Spinal cord (tissue), 10 donors: Measurements from ENCODE around the gene HMGB2. TPM values are rescaled to one million over a fixed set of nuclear protein-coding genes. Genes with fewer than 3 reads are reported as not detected.
A peak's percentile ranks its signal among the peaks of the same experiment; 100 is the strongest.

ENCODE experiments used
- DNase-seq, 6 donors: peaks; one replicate each; pipeline versions ENCODE4 v3.0.0 to v3.0.0-alpha.2; 2013 to 2015; ENCODE audit warnings: low spot score in 6 of 6, low read depth in 4 of 6
- H3K27ac ChIP-seq: one replicate; pipeline ENCODE4 v1.5.1; 2013; ENCODE audit warnings: low read depth, low read length, control low read depth
- H3K27me3 ChIP-seq: one replicate; pipeline ENCODE4 v1.6.1; 2013; ENCODE audit warnings: low read length; ENCODE audit not compliant: control insufficient read depth, insufficient read depth
- H3K36me3 ChIP-seq: one replicate; pipeline ENCODE4 v1.6.1; 2013; ENCODE audit warnings: low read length; ENCODE audit not compliant: control insufficient read depth, insufficient read depth
- H3K4me1 ChIP-seq: one replicate; pipeline ENCODE4 v1.6.1; 2013; ENCODE audit warnings: low read length; ENCODE audit not compliant: control insufficient read depth, insufficient read depth
- H3K4me3 ChIP-seq: one replicate; pipeline ENCODE4 v1.5.1; 2013; ENCODE audit warnings: low read depth, low read length, control low read depth
- H3K9me3 ChIP-seq: one replicate; pipeline ENCODE4 v1.6.1; 2013; ENCODE audit warnings: low read length; ENCODE audit not compliant: control insufficient read depth, insufficient read depth
- WGBS: methylation state at CpG from one replicate; pipeline ENCODE4 v1.1.5; 2013; ENCODE audit warnings: missing lambda C conversion rate; ENCODE audit not compliant: insufficient coverage; 5-methylcytosine and 5-hydroxymethylcytosine counted together
- polyA plus RNA-seq, 2 donors: library from polyadenylated mRNA; unstranded; fragments of 120-200 nt; gene quantifications; one replicate each; pipeline ENCODE4 v1.2.1, GENCODE V29; 2013; ENCODE audit not compliant: insufficient read length in 2 of 2
- total RNA-seq, 2 donors: library from RNA; depleted of rRNA in 1 of 2; stranded (reverse); fragments of 120-200 nt in 1 of 2; fragments of >200 nt in 1 of 2; gene quantifications; one replicate each; pipeline versions ENCODE4 v1.2.3 to v1.2.4, GENCODE V29; 2013 to 2014
- donor health status: healthy.

HMGB2 gene
- total and polyA plus RNA-seq, 4 donors = 52.3 to 132 (median 113) TPM

- H3K27me3 ChIP-seq = no peaks in the 10 kb centered on the region
- DNase-seq = no peak
- no peaks in the 10 kb centered on the region for H3K4me1 ChIP-seq
- H3K36me3 ChIP-seq = no peaks in the 10 kb centered on the region
- 75% methylated on average over 2 of the region's 3 CpGs for WGBS
- H3K27ac ChIP-seq = no peak overlapping the region
- H3K4me3 ChIP-seq = no peak overlapping the region
- H3K9me3 ChIP-seq = peaks cover 1% of the 10 kb centered on the region
Measured at GRCh38 chr4:173343832-173344397, 9.8 kb upstream of the HMGB2 start.

DNA sequence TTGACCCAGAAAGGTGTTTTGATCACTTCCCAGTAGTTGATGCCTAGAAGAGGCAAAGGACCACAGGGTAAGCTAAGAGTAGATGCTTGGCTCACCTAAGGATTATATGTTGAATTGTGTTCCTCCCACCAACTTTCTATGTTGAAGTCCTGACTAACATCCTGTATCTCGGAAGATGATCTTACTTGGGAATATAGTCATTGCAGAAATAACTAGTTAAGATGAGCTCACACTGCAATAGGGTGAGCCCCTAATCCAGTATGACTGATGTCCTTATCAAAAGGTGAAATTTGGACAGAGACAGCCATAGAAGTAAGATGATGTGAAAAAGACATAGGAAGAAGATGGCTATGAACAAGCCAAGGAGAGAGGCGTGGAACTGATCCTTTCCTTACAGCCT is 3.3 kb upstream of the HMGB2 start:
- H3K27ac ChIP-seq = no peak overlapping the region
- H3K4me3 ChIP-seq = no peak overlapping the region
- H3K4me1 ChIP-seq = peaks cover 4% of the 10 kb centered on the region
- DNase-seq = no peak
- H3K27me3 ChIP-seq = no peaks in the 10 kb centered on the region
- H3K36me3 ChIP-seq = no peaks in the 10 kb centered on the region
- WGBS = no CpG with 5 or more reads among the region's 2 CpGs
- H3K9me3 ChIP-seq = no peaks in the 10 kb centered on the region

GRCh38 chr4:173334891-173335752 is 964 bp upstream of the HMGB2 start:
- peak; percentile 24 to 89 (median 52) for DNase-seq
- H3K4me1 ChIP-seq = peaks cover 4% of the 10 kb centered on the region
- no peaks in the 10 kb centered on the region for H3K27me3 ChIP-seq
- peak overlapping the region; percentile 98 for H3K27ac ChIP-seq
- H3K9me3 ChIP-seq = no peaks in the 10 kb centered on the region
- H3K36me3 ChIP-seq = no peaks in the 10 kb centered on the region
- H3K4me3 ChIP-seq = peak overlapping the region; percentile 100
- under 1% methylated on average over 33 of the region's 52 CpGs for WGBS

DNA sequence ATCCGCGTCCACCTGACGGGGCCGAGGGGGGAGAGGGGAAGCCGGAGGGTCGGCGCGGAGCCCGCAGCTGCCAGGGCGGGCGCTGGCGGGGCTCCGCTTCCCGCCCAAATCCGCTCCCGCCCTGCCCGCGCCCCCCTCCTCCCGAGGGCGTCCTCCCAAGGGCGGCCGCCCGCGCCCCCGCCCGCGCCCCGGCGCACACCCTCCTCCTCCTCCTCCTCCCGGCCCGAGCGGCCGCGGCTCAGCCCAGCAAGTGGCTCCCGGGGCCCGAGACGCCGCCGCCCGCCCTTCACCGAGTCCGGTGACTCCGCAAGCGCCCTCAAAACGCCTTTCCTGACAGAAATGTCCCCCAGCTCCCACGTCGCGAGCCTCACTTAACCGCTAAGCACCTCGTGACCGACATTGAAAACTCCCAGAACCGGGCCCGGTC is 487 bp downstream of the HMGB2 start:
- H3K36me3 ChIP-seq = peaks cover 3% of the 10 kb centered on the region
- H3K4me3 ChIP-seq = peak overlapping the region; percentile 100
- no peaks in the 10 kb centered on the region for H3K27me3 ChIP-seq
- peak in 4 of 6 donors; percentile 8 to 78 (median 28) for DNase-seq
- H3K27ac ChIP-seq = peak overlapping the region; percentile 100
- H3K9me3 ChIP-seq = no peaks in the 10 kb centered on the region
- WGBS = under 1% methylated on average over 52 of the region's 53 CpGs
- peaks cover 4% of the 10 kb centered on the region for H3K4me1 ChIP-seq

- H3K36me3 ChIP-seq = peaks cover 6% of the 10 kb centered on the region
- no peaks in the 10 kb centered on the region for H3K9me3 ChIP-seq
- peak overlapping the region; percentile 100 for H3K27ac ChIP-seq
- 3% methylated on average over 15 of the region's 21 CpGs for WGBS
- H3K4me1 ChIP-seq = peaks cover 4% of the 10 kb centered on the region
- peak overlapping the region; percentile 100 for H3K4me3 ChIP-seq
- no peaks in the 10 kb centered on the region for H3K27me3 ChIP-seq
- peak in 2 of 6 donors; percentile 6 for DNase-seq
Measured at GRCh38 chr4:173332963-173333657, 1.0 kb downstream of the HMGB2 start.

GRCh38 chr4:173332021-173332487 is 2.1 kb downstream of the HMGB2 start:
- H3K4me1 ChIP-seq = peaks cover 4% of the 10 kb centered on the region
- no peak for DNase-seq
- H3K9me3 ChIP-seq = no peaks in the 10 kb centered on the region
- H3K4me3 ChIP-seq = peak overlapping the region; percentile 100
- H3K27ac ChIP-seq = no peak overlapping the region
- H3K36me3 ChIP-seq = peaks cover 6% of the 10 kb centered on the region
- WGBS = 82% methylated on average over 6 of the region's 6 CpGs
- H3K27me3 ChIP-seq = no peaks in the 10 kb centered on the region

GRCh38 chr4:173330590-173330989 is 3.6 kb downstream of the HMGB2 start:
- H3K27me3 ChIP-seq = no peaks in the 10 kb centered on the region
- H3K4me3 ChIP-seq = no peak overlapping the region
- no peak for DNase-seq
- no peaks in the 10 kb centered on the region for H3K9me3 ChIP-seq
- H3K36me3 ChIP-seq = peaks cover 6% of the 10 kb centered on the region
- no peak overlapping the region for H3K27ac ChIP-seq
- peaks cover 4% of the 10 kb centered on the region for H3K4me1 ChIP-seq
- WGBS = no CpG with 5 or more reads among the region's 2 CpGs

DNA sequence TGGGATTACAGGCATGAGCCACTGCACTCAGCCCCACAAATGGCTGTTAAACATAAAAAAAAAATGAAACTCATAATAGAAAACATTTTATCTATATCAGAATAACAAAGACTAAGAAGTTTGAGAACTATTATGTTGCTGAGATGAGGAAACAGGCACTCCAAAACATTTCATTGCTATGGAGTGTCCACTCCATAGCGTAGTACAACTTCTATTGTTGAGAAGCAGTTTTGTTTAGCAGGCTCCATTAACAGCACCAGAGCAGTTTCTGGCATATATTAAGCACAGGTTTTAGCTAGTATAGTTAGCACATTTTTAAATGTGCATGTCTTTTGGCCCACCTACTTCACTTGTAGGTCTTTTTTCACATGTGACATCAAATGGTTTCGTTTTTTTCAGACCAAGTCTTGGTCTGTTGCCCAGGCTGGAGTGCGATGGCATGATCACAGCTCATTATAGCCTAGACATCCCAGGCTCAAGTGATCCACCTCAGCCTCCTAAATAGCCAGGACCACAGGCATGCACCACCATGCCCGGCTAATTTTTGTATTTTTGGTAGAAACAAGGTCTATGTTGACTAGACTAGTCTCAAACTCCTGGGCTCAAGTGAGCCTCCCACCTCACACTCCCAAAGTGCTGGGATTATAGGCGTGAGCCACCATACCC is 5.8 kb downstream of the HMGB2 start:
- DNase-seq = no peak
- WGBS = 100% methylated on average over 1 of the region's 5 CpGs
- no peak overlapping the region for H3K27ac ChIP-seq
- H3K27me3 ChIP-seq = no peaks in the 10 kb centered on the region
- peaks cover 2% of the 10 kb centered on the region for H3K4me1 ChIP-seq
- peaks cover 6% of the 10 kb centered on the region for H3K36me3 ChIP-seq
- H3K9me3 ChIP-seq = no peaks in the 10 kb centered on the region
- no peak overlapping the region for H3K4me3 ChIP-seq

GRCh38 chr4:173325007-173325736 is 9.0 kb downstream of the HMGB2 start:
- Histone ChIP-seq H3K4me3 (no peak overlapping the region), H3K9me3 (no peaks in the 10 kb centered on the region), H3K36me3 (peaks cover 6% of the 10 kb centered on the region), H3K27ac (no peak overlapping the region), H3K4me1 (no peaks in the 10 kb centered on the region), H3K27me3 (no peaks in the 10 kb centered on the region)
- no CpG with 5 or more reads among the region's 5 CpGs for WGBS
- no peak for DNase-seq
